GM20000 (cell line): ENCODE results near the gene LIMS1.
A peak's percentile ranks its signal among the peaks of the same experiment; 100 is the strongest.

Experiments used
- DNase-seq: peaks from one replicate; pipeline ENCODE4 v3.0.0; 2012; ENCODE audit warnings: low spot score
- TF ChIP-seq, protein P1 (sequence below): IDR thresholded peaks from 2 replicates; pipeline ENCODE4 v1.5.1; 2012; ENCODE audit warnings: mild to moderate bottlenecking, control low read depth; ENCODE audit errors: extremely low read depth, missing control alignments

Gene LIMS1

DNA sequence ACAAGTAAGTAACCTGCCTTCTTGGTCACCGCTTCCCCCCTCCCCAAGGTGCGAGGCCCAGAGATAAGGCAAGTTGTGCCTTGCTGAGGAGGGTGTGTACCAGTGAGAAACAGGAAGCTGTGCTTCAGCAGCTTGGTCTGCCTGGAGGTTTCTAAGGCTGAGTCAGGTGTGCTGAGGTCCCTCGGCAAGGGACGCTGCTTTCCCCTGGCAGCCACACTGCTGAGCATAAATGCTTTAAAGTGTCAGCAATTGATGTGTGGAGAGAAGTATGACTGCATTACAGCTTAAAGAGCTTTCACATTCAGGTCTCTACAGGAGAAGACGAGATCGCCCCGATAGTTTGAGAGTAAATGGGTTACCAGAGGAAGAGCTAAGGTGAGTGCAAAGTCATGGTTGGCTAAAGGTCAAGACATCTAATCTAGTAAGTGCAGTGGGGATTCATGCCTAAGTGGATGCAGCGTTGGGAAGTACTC, 86.9 kb downstream of the LIMS1 start:
- TF ChIP-seq, protein P1, sequence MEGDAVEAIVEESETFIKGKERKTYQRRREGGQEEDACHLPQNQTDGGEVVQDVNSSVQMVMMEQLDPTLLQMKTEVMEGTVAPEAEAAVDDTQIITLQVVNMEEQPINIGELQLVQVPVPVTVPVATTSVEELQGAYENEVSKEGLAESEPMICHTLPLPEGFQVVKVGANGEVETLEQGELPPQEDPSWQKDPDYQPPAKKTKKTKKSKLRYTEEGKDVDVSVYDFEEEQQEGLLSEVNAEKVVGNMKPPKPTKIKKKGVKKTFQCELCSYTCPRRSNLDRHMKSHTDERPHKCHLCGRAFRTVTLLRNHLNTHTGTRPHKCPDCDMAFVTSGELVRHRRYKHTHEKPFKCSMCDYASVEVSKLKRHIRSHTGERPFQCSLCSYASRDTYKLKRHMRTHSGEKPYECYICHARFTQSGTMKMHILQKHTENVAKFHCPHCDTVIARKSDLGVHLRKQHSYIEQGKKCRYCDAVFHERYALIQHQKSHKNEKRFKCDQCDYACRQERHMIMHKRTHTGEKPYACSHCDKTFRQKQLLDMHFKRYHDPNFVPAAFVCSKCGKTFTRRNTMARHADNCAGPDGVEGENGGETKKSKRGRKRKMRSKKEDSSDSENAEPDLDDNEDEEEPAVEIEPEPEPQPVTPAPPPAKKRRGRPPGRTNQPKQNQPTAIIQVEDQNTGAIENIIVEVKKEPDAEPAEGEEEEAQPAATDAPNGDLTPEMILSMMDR = no peak
- DNase-seq = peak; percentile 61

DNA sequence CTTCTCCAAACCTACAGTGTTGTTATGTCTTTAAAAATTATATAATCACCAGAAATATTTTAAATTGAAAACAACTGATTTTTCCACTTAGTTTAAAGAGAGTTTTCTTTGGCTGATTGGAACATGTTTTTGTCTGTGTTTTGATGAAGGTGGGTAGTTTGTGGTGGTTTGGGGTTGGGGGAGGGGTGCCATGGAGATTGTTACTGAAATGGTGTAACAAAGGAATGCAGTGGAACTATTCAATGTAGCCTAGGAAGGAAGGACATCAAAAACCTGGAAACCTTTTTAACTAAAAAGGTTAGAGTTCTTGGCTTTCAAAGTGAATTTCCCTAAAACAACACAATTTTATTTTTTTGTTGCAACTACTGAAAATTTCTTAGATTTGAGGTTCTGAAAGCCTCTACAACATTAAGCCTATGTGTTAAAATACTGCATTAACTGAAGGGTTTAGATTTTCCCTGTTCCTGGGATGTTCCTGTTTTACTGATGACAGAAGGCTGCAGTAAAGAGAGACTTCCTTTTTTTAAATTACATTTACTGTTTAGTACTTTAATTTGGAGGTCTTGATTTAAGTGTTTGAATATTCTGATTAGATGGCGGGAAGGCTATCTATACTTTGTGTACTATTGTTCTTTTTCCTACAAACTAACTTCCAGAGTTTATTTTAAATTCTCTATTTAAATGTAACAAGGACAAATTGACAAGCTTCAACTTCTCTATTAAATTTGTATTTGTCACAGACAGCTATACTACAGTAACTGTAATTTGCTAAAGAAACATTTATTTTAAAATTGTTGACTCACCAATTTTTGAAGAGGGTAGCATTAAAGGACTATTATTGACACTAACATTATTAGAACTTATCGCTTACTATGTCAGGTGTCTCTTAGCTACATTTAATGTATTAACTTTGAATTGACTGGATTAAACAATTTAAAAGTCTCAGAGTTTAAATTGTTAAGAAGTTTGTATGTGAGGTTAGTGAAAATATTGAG, 87.7 kb downstream of the LIMS1 start:
- TF ChIP-seq, protein P1 = no peak
- DNase-seq = no peak

DNA sequence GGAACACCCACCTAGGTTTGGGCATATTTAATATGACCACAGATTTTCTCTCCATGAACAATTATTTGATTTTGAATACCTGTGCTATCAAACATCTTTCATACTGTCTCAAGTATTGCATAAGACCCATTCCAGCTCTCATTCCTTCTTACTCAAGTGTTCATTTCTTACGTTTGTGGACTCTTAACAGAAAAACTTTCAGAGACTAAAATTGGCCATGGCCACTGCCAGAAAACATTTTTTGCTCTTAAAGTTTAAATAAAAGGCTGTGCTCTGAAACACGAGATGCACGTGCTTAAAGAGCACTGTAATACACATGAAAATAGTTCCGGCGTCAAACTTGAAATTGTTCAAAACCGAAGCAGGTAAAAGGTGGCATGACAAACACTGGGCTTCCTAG, 89.3 kb downstream of the LIMS1 start:
- DNase-seq = no peak
- TF ChIP-seq, protein P1 = no peak

DNA sequence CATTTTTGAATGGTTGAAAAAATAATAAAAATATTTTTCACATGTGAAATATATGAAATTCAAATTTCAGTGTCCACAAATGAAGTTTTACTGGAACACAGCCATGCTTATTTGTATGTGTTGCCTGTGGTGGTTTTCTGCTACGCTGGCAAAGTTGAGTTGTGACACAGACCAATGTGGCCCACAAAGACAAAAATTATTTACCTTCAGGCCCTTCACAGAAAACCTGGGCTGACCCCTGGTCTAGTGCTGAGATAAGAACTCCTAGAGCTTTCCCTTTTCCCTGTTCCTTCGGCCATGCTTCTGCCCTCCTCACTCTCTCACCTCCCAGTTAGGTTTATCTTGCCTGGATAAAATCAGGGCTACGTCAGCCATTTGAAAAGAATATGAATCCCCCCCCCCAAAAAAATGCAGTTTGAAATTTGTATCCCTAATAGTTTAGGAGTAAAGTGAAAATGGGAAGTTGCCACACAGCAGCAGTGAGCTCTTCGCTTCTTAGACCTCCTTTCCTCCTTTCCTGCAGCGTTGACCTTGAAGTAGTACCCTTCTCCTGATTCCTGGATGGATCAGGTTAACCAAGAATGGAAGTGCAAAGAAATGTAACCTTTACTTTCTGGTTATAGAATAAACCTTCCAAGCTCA, 91.0 kb downstream of the LIMS1 start:
- DNase-seq = no peak
- TF ChIP-seq, protein P1 = no peak

DNA sequence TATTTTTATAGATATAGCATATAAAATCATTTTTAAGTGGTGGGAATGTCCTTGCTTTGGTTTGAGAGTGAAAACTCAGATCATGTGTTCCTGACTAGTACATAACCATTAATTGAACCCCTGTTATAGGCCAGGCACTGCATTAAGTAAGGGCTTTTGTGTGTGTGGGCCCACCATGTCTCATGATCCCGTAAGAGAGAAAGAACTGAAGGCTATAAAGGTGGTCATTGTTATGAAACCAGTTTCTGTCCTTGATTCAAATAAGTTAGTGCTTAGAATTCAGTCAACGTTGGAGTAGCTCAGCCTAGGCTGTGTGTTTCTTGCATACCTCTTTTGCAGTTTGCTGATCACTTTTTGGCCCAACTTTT, 91.5 kb downstream of the LIMS1 start:
- no peak for DNase-seq
- TF ChIP-seq, protein P1 = no peak

DNA sequence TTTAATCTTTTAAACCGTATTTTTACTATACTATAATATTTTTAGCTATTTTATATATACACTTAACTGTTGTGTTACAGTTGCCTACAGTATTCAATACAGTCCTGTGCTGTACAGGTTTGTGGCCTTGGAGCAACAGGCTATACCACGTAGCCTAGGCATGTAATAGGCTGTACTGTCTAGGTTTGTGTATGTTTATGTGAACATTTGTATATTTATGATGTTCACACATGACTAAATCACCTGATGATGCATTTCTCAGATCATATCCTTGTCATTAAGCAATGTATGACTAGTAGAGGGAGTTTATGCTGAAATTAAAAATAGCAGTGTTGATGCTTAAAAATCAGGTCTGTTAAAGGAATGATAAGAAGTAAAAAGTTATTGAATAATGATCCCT, 92.7 kb downstream of the LIMS1 start:
- no peak for DNase-seq
- TF ChIP-seq, protein P1 = no peak
